Right ventricle myocardium inferior (tissue), 1 donor: ENCODE measurements around the gene GDPD1. TPM values are rescaled to one million over a fixed set of nuclear protein-coding genes. Genes with fewer than 3 reads are reported as not detected.
"Not testable (repeated sequence)": the region's sequence is repeated elsewhere in the genome, so short reads cannot be mapped to it uniquely, and the experiment has no call there.

Source experiments
- ATAC-seq: fragments of 200-7000 bp; cut with Tn5 transposase; one replicate; pipeline ENCODE4 v1.9.1; 2020; ENCODE audit warnings: mild to moderate bottlenecking, moderate library complexity
- DNase-seq: peaks from one replicate; pipeline ENCODE4 v3.0.0; 2021; ENCODE audit errors: missing footprints
- intact Hi-C: fragments of 100-400 bp; cut with DNase I; formaldehyde crosslinking; loops from one replicate; pipeline ENCODE4 v1.11.0; 2022
- total RNA-seq: library from RNA; stranded (reverse); fragmentation: NEBNext Ultra II Directional; extraction: Animal tissue kit (Norgen Biotek cat#: 25700); gene quantifications from one replicate; pipeline ENCODE4 v1.2.1, GENCODE V29; 2021
- donor health status: DM: no; HTN: yes; CAD: no; lungs with severe emphysema.

Gene GDPD1
- total RNA-seq, 1 donor from 2014 or later: 2.5 TPM

DNA sequence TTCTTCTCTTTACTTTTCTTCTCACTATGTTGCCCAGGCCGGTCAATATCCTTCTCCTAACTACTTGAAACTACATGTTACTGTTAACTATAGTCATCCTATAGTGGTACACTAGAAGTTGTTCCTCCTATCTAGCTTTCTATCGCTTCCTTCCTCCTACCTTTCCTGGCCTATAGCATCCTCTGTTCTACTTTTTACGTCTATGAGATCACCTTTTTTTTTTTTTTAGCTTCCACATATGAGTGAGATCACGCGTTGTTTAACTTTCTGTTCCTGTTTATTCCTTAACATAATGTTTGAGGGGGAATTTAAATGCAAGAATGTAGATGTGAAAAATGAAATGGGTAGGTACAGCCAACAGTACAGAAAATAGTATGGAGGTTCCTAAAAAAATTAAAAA is 80.6 kb downstream of the GDPD1 start:
- DNase-seq (no peak), ATAC-seq (no peak)
- intact Hi-C loops: no loop called here

DNA sequence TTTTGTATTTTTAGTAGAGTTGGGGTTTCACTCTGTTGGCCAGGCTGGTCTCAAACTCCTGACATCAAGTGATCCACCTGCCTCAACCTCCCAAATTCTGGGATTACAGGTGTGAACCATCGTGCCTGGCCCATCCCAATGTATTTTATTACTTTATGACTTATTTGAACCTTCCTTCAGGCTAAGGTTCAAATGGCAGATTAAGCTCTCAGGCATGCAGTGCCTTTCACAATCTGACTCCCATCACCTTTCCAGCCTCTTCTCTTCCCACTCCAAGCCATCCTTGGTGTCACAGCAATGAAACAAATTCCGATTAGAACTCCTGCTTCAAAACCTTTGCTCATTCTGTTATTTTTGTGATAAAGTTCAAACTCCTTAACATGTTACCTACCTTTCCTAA is 84.5 kb downstream of the GDPD1 start:
- DNase-seq (no peak), ATAC-seq (no peak)
- intact Hi-C loops: no loop called here

DNA sequence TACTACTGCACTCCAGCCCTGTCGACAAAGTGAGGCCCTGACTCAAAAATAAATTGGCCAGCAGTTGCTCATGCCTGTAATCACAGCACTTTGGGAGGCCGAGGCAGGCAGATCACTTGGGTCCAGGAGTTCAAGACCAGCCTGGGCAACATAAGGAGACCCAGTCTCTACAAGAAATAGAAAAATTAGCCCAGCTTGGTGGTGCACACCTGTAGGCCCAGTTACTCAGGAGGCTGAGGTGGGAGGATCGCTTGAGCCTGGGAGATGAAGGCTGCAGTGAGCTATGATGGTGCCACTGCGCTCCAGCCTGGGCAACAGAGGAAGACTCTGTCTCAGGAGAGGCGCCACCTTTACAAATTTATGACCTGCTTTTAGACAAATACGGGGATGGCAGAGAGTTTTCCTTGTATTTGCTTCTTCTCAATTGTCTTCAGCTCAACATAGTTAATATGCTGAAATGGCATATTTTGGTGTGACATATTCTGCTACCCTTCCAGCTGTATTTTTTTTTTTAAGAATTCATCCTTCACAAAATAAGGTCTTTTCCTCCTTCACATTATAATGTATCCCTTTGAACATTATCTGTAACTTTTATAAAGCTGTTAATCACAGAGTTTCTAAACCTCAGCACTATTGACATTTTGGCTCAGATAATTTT is 90.1 kb downstream of the GDPD1 start:
- intact Hi-C loops: no loop called here

DNA sequence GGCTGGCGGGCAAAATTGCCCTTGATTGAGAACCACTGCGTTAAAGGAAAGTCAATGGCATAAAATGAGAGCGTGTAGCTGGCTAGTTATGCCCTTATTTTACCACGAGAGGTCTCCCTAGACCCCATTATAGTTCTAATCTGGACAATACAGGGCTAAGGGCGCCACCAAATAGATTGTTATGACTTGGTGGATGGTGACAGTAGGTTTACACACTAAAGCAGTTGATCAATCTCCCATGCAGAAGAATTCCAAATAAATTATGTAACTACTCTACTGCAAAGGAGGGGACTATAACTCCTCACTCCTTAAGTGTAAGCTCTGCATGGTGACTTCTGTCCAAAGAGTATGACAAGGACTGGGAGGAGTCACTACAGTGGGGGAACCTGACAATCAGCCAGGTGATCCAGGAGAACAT is 90.7 kb downstream of the GDPD1 start:
- no peak for DNase-seq
- intact Hi-C loops: loop anchor here (1.0 kb wide), 1 partner anchor 130 kb away; no protein-coding TSS in a partner anchor
- peak; percentile 92 for ATAC-seq

More for the DNA sequence above, 90.1 kb downstream of the GDPD1 start:
- ATAC-seq (no peak), DNase-seq (no peak)

DNA sequence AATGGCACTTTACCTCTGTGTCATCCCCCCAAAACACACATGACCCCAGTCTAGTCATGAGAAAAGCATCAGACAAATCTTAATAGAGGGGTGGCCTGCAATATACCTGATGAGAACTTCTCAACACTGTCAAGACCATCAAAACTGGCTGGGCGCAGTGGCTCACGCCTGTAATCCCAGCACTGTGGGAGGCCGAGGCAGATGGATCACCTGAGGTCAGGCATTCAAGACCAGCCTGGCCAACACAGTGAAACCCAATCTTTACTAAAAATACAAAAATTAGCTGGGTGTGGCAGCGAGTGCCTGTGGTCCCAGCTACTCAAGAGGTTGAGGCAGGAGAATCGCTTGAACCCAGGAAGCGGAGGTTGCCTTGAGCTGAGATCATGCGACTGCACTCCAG is 91.2 kb downstream of the GDPD1 start:
- intact Hi-C loops: loop anchor here (1.0 kb wide), 1 partner anchor 130 kb away; no protein-coding TSS in a partner anchor
- not testable (repeated sequence) for DNase-seq, ATAC-seq

DNA sequence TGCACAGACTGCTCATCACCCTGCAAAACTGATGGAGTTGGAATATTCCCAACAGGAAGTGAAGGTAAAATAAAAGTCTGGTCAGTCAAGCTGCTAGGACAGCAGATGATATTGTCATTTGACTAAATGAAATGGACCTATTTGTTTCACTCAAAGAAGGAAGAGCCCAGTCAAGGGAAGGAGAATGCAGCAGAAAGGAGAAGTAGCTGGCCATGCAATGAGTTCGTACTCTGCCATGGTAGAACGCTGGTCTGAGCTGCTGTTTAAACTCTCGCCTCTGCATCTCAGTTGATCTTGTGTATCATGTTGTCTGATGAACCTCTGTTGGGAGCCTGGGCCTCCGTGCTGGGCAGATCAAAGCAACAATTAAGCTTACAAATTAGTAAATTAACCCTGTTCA is 95.6 kb downstream of the GDPD1 start:
- no peak for ATAC-seq
- intact Hi-C loops: no loop called here
- DNase-seq: no peak

Other genes with a start within 250 kb of the GDPD1 start
- 20.2 TPM for gene TRIM37, start 113.6 kb upstream of the GDPD1 start, total RNA-seq
- 32.7 TPM for gene SKA2, start 65.3 kb upstream of the GDPD1 start, total RNA-seq
- gene PRR11, start 64.8 kb upstream of the GDPD1 start, total RNA-seq: 1.5 TPM
- 9.7 TPM for gene SMG8, start 10.5 kb upstream of the GDPD1 start, total RNA-seq
- gene YPEL2, start 111.1 kb downstream of the GDPD1 start, total RNA-seq: 32.7 TPM